Measurements from ENCODE around the gene CST2.

DNA sequence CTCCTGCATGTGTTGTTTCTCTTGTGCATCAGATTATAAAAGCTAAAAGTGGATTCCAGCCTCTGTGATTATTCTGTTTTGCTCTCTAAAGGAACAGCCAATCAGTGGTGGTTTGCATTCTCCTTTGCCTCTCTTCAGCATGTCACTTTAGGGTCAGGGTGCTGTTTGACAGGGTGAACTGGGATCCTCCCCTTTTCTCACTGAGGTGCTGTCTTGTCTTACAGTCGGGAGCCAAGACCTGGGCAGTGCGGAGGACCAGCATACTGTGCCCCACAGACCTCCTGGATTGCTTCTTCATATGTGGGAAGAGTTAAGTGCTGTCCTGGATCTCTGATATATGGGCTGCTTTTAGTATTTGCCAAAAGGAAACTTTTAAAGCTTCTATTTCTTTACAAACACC, 15.2 kb upstream of the CST2 start:
- TF ChIP-seq, protein P1, sequence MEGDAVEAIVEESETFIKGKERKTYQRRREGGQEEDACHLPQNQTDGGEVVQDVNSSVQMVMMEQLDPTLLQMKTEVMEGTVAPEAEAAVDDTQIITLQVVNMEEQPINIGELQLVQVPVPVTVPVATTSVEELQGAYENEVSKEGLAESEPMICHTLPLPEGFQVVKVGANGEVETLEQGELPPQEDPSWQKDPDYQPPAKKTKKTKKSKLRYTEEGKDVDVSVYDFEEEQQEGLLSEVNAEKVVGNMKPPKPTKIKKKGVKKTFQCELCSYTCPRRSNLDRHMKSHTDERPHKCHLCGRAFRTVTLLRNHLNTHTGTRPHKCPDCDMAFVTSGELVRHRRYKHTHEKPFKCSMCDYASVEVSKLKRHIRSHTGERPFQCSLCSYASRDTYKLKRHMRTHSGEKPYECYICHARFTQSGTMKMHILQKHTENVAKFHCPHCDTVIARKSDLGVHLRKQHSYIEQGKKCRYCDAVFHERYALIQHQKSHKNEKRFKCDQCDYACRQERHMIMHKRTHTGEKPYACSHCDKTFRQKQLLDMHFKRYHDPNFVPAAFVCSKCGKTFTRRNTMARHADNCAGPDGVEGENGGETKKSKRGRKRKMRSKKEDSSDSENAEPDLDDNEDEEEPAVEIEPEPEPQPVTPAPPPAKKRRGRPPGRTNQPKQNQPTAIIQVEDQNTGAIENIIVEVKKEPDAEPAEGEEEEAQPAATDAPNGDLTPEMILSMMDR (conservative IDR thresholded peaks at IDR 0.05; ENCODE audit: low read depth in 2 of 2): no peak
- no peak for TF ChIP-seq EZH2 (IDR thresholded peaks at IDR 0.05; ENCODE audit: low read depth, unreplicated experiment)
- TF ChIP-seq, protein P2, sequence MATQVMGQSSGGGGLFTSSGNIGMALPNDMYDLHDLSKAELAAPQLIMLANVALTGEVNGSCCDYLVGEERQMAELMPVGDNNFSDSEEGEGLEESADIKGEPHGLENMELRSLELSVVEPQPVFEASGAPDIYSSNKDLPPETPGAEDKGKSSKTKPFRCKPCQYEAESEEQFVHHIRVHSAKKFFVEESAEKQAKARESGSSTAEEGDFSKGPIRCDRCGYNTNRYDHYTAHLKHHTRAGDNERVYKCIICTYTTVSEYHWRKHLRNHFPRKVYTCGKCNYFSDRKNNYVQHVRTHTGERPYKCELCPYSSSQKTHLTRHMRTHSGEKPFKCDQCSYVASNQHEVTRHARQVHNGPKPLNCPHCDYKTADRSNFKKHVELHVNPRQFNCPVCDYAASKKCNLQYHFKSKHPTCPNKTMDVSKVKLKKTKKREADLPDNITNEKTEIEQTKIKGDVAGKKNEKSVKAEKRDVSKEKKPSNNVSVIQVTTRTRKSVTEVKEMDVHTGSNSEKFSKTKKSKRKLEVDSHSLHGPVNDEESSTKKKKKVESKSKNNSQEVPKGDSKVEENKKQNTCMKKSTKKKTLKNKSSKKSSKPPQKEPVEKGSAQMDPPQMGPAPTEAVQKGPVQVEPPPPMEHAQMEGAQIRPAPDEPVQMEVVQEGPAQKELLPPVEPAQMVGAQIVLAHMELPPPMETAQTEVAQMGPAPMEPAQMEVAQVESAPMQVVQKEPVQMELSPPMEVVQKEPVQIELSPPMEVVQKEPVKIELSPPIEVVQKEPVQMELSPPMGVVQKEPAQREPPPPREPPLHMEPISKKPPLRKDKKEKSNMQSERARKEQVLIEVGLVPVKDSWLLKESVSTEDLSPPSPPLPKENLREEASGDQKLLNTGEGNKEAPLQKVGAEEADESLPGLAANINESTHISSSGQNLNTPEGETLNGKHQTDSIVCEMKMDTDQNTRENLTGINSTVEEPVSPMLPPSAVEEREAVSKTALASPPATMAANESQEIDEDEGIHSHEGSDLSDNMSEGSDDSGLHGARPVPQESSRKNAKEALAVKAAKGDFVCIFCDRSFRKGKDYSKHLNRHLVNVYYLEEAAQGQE (IDR thresholded peaks at IDR 0.05; ENCODE audit: unreplicated experiment): no peak
